PC-3 (cell line): ENCODE results near the gene CASKIN2. TPM values are rescaled to one million over a fixed set of nuclear protein-coding genes. Genes with fewer than 3 reads are reported as not detected.

Source experiments
- ATAC-seq: fragments of 200-7000 bp; cut with Tn5 transposase; 2 replicates; pipeline ENCODE4 v1.9.1; 2020; ENCODE audit warnings: mild to moderate bottlenecking, moderate library complexity
- BruUV-seq: library from RNA; stranded (reverse); fragments of 400-500 nt; replicated peaks from 2 replicates; lab custom pipeline; 2021; lab: Mats Ljungman, UMichigan
- CTCF ChIA-PET: fragments of 300-600 bp; sonication (Branson Sonifier 250); formaldehyde crosslinking; loops from one replicate; lab custom pipeline; 2022; ENCODE audit warnings: antibody characterized with exemption; lab: Charles Lee
- POLR2A ChIA-PET: fragments of 300-600 bp; sonication (Branson Sonifier 250); formaldehyde crosslinking; loops from one replicate; lab custom pipeline; 2022; ENCODE audit warnings: antibody characterized with exemption; ENCODE audit not compliant: unreplicated experiment; lab: Charles Lee
- DNase-seq: peaks from one replicate; pipeline ENCODE4 v3.0.0-alpha.2; 2015
- H2AFZ ChIP-seq: fragments of 300-600 bp; sonication (generic); 2 replicates; pipeline ENCODE4 v1.6.0; 2016; ENCODE audit warnings: antibody characterized with exemption, low read length
- H3F3A ChIP-seq: fragments of 300-600 bp; sonication (generic); one replicate; pipeline ENCODE4 v1.6.0; 2017; ENCODE audit warnings: antibody characterized with exemption, low read length, control low read depth, mild to moderate bottlenecking; ENCODE audit not compliant: unreplicated experiment
- H3K27ac ChIP-seq: fragments of 300-600 bp; sonication (generic); 2 replicates; pipeline ENCODE4 v1.5.1; 2016; ENCODE audit warnings: mild to moderate bottlenecking, low read length
- H3K27me3 ChIP-seq: fragments of 300-600 bp; sonication (generic); 2 replicates; pipeline ENCODE4 v1.6.1; 2016; ENCODE audit warnings: low read length, mixed read lengths
- H3K36me3 ChIP-seq: fragments of 300-600 bp; sonication (generic); 2 replicates; pipeline ENCODE4 v1.6.1; 2016; ENCODE audit warnings: low read depth, mixed run types, low read length, mixed read lengths
- H3K4me1 ChIP-seq: fragments of 300-600 bp; sonication (generic); 2 replicates; pipeline ENCODE4 v1.5.1; 2016; ENCODE audit warnings: low read length; ENCODE audit not compliant: insufficient read depth
- H3K4me2 ChIP-seq: fragments of 300-600 bp; sonication (generic); 2 replicates; pipeline ENCODE4 v1.6.0; 2016; ENCODE audit warnings: low read length
- H3K4me3 ChIP-seq: fragments of 300-600 bp; sonication (generic); 2 replicates; pipeline ENCODE4 v1.5.1; 2016; ENCODE audit warnings: mild to moderate bottlenecking, low read length, mixed read lengths
- H3K79me2 ChIP-seq: fragments of 300-600 bp; sonication (generic); 2 replicates; pipeline ENCODE4 v1.6.1; 2017; ENCODE audit warnings: low read length, mixed read lengths
- H3K9ac ChIP-seq: fragments of 300-600 bp; sonication (generic); 2 replicates; pipeline ENCODE4 v1.6.0; 2016; ENCODE audit warnings: mild to moderate bottlenecking, low read length
- H3K9me2 ChIP-seq: fragments of 300-600 bp; sonication (generic); replicated peaks from 2 replicates; pipeline ENCODE4 v1.6.1; 2016; ENCODE audit warnings: mixed run types, low read length, mixed read lengths
- H3K9me3 ChIP-seq: fragments of 300-600 bp; sonication (generic); 2 replicates; pipeline ENCODE4 v1.6.1; 2016; ENCODE audit warnings: low read length, mixed read lengths
- H4K20me1 ChIP-seq: fragments of 300-600 bp; sonication (generic); 2 replicates; pipeline ENCODE4 v1.6.1; 2016; ENCODE audit warnings: low read length, mixed read lengths
- EZH2 ChIP-seq: fragments of 300-600 bp; sonication (generic); IDR thresholded peaks from one replicate; pipeline ENCODE4 v1.6.1; 2017; ENCODE audit warnings: antibody characterized with exemption, mild to moderate bottlenecking, low read length; ENCODE audit not compliant: unreplicated experiment
- EZH2phosphoT487 ChIP-seq: fragments of 300-600 bp; sonication (generic); IDR thresholded peaks from 2 replicates; pipeline ENCODE4 v1.6.1; 2018; ENCODE audit warnings: mild to moderate bottlenecking, antibody characterized with exemption, low read length, borderline replicate concordance
- intact Hi-C: fragments of 100-400 bp; cut with micrococcal nuclease; formaldehyde crosslinking; loops from 2 replicates; pipeline ENCODE4 v1.9.0; 2023
- total RNA-seq: library from RNA; depleted of rRNA; stranded (reverse); fragments of >200 nt; gene quantifications from 2 replicates; pipeline ENCODE4 v1.2.3, GENCODE V29; 2014
- TF ChIP-seq, protein P1 (sequence below): fragments of 300-600 bp; sonication (generic); conservative IDR thresholded peaks from 2 replicates; pipeline ENCODE4 v1.5.1; 2017; ENCODE audit warnings: antibody characterized with exemption, low read depth, mild to moderate bottlenecking, low read length

CASKIN2 gene
- total RNA-seq, 1 experiment from 2014 or later, result 22.0 TPM

DNA sequence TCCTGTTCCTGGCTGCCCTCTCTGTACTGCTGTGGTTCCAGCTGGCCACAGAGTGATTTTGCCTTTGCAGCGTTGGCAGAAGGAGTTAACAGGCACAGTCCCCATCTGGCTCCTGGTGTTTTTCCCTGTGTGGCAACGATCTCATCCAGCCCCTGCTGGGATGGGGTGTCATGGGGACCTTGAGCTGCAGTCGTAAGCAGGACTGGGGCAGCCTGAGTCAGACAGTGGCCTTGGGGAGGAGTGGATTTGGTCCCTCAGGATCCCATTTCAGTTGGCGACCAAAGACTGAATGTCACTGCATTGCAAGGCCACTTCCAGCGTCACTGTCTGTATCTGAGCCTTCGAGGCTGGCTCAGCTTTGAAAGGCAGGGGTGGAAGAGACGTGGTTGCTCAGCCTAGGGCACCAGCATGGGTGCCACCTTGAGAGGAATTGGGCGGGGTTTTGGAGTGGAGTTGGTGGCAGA lies 47.0 kb downstream of the CASKIN2 start:
- DNase-seq (no peak), ATAC-seq (peak; percentile 60)
- H3K79me2 ChIP-seq, result peaks cover 23% of the 10 kb centered on the region
- no peak overlapping the region for H3K4me3 ChIP-seq
- no peaks in the 10 kb centered on the region for H3F3A ChIP-seq
- peaks cover 9% of the 10 kb centered on the region for H3K36me3 ChIP-seq
- TF ChIP-seq EZH2phosphoT487 (no peak), EZH2 (no peak)
- TF ChIP-seq, protein P1, sequence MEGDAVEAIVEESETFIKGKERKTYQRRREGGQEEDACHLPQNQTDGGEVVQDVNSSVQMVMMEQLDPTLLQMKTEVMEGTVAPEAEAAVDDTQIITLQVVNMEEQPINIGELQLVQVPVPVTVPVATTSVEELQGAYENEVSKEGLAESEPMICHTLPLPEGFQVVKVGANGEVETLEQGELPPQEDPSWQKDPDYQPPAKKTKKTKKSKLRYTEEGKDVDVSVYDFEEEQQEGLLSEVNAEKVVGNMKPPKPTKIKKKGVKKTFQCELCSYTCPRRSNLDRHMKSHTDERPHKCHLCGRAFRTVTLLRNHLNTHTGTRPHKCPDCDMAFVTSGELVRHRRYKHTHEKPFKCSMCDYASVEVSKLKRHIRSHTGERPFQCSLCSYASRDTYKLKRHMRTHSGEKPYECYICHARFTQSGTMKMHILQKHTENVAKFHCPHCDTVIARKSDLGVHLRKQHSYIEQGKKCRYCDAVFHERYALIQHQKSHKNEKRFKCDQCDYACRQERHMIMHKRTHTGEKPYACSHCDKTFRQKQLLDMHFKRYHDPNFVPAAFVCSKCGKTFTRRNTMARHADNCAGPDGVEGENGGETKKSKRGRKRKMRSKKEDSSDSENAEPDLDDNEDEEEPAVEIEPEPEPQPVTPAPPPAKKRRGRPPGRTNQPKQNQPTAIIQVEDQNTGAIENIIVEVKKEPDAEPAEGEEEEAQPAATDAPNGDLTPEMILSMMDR, result no peak
- no peaks in the 10 kb centered on the region for H3K9me2 ChIP-seq
- H3K4me2 ChIP-seq, result no peak overlapping the region
- BruUV-seq, result no TSS peak
- H4K20me1 ChIP-seq, result no peaks in the 10 kb centered on the region
- no peak overlapping the region for H3K27ac ChIP-seq
- no peaks in the 10 kb centered on the region for H3K27me3 ChIP-seq
- POLR2A ChIA-PET, result no interaction called here
- no peak overlapping the region for H3K9ac ChIP-seq
- CTCF ChIA-PET, result interaction anchor here (0.6 kb wide), 1 partner anchor 176 kb away, joined by 3 read pairs; no protein-coding TSS in a partner anchor
- intact Hi-C loops, result no loop called here
- no peak overlapping the region for H2AFZ ChIP-seq
- H3K9me3 ChIP-seq, result no peaks in the 10 kb centered on the region; the same call in 1 of the 2 replicates
- peaks cover 11% of the 10 kb centered on the region; the same call in 1 of the 2 replicates for H3K4me1 ChIP-seq

- ATAC-seq (no peak), DNase-seq (no peak)
- no TSS peak for BruUV-seq
- H4K20me1 ChIP-seq, result no peaks in the 10 kb centered on the region
- ChIA-PET POLR2A (interaction anchor here (0.7 kb wide), 1 partner anchor 27 kb away, joined by 3 read pairs; no protein-coding TSS in a partner anchor), CTCF (no interaction called here)
- no peak overlapping the region for H3K27ac ChIP-seq
- no peaks in the 10 kb centered on the region; the same call in 1 of the 2 replicates for H3K9me3 ChIP-seq
- intact Hi-C loops, result no loop called here
- TF ChIP-seq, protein P1, result no peak
- TF ChIP-seq EZH2phosphoT487 (no peak), EZH2 (no peak)
- H3K9ac ChIP-seq, result no peak overlapping the region
- no peak overlapping the region for H3K4me3 ChIP-seq
- no peaks in the 10 kb centered on the region for H3K27me3 ChIP-seq
- H3K4me2 ChIP-seq, result no peak overlapping the region
- no peaks in the 10 kb centered on the region for H3K9me2 ChIP-seq
- H3F3A ChIP-seq, result no peaks in the 10 kb centered on the region
- H3K79me2 ChIP-seq, result peaks cover 26% of the 10 kb centered on the region
- H3K4me1 ChIP-seq, result peaks cover 17% of the 10 kb centered on the region
- peaks cover 4% of the 10 kb centered on the region; the same call in 1 of the 2 replicates for H3K36me3 ChIP-seq
- no peak overlapping the region for H2AFZ ChIP-seq
These were observed 50.3 kb downstream of the CASKIN2 start for GRCh38 chr17:75465039-75465438.

GRCh38 chr17:75463603-75464002 lies 51.7 kb downstream of the CASKIN2 start:
- ATAC-seq (no peak), DNase-seq (no peak)
- ChIA-PET CTCF (no interaction called here), POLR2A (no interaction called here)
- H3K79me2 ChIP-seq, result peaks cover 25% of the 10 kb centered on the region
- H3K9me3 ChIP-seq, result no peaks in the 10 kb centered on the region; the same call in 1 of the 2 replicates
- H3F3A ChIP-seq, result no peaks in the 10 kb centered on the region
- no peak overlapping the region for H2AFZ ChIP-seq
- TF ChIP-seq EZH2phosphoT487 (no peak), EZH2 (no peak)
- TF ChIP-seq, protein P1, result no peak
- no TSS peak for BruUV-seq
- H3K27me3 ChIP-seq, result no peaks in the 10 kb centered on the region
- intact Hi-C loops, result no loop called here
- H3K4me1 ChIP-seq, result peaks cover 25% of the 10 kb centered on the region
- H3K4me3 ChIP-seq, result no peak overlapping the region
- no peaks in the 10 kb centered on the region for H4K20me1 ChIP-seq
- H3K9me2 ChIP-seq, result no peaks in the 10 kb centered on the region
- H3K36me3 ChIP-seq, result peaks cover 4% of the 10 kb centered on the region; the same call in 1 of the 2 replicates
- no peak overlapping the region for H3K9ac ChIP-seq
- no peak overlapping the region for H3K4me2 ChIP-seq
- H3K27ac ChIP-seq, result no peak overlapping the region
